ENCODE measurements around the gene KCNJ14. TPM values are rescaled to one million over a fixed set of nuclear protein-coding genes. Genes with fewer than 3 reads are reported as not detected.

Gene KCNJ14
- total and polyA plus RNA-seq, 2 of the 8 experiments (the other 6 are each of a cell fraction or from before 2014, with no cell fraction given), result 0.45 to 0.89 TPM

DNA sequence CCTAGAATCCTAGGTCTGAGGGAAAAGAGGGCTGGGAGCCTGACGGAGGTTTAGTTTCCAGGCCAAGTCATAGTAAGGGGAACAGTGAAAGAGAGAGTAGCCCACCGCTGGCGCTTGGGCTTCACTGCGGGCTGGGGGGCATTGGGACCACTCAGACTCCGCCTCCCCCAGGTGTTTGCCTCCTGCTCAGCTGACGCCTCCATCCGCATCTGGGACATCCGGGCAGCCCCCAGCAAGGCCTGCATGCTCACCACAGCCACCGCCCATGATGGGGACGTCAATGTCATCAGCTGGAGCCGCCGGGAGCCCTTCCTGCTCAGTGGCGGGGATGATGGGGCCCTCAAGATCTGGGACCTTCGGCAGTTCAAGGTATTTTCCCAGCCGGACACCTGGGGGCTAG is 4.5 kb upstream of the KCNJ14 start (continued):
- no peak for TF ChIP-seq SRF (IDR thresholded peaks at IDR 0.05; ENCODE audit: low read depth, low read length)
- TF ChIP-seq RAD21 (IDR thresholded peaks at IDR 0.05 in 1 of 2, conservative IDR thresholded peaks at IDR 0.05 in 1 of 2; ENCODE audit: low read depth in 2 of 2, low read length in 2 of 2), result no peak

All from H1 (cell line).